Measurements from ENCODE around the gene KRTAP10-3.

The KRTAP10-3 gene

GRCh38 chr21:44527156-44527982 lies 31.2 kb downstream of the KRTAP10-3 start:
- no peak for DNase-seq

- no peak for DNase-seq
Measured at GRCh38 chr21:44526096-44526997, 32.2 kb downstream of the KRTAP10-3 start.

GRCh38 chr21:44525391-44526095 lies 33.1 kb downstream of the KRTAP10-3 start:
- DNase-seq = no peak

GRCh38 chr21:44524414-44525371 lies 33.9 kb downstream of the KRTAP10-3 start:
- DNase-seq = no peak

- no peak for DNase-seq
Measured at GRCh38 chr21:44523567-44524413, 34.8 kb downstream of the KRTAP10-3 start.

- DNase-seq = no peak
Measured at GRCh38 chr21:44522753-44523204, 35.8 kb downstream of the KRTAP10-3 start.

GRCh38 chr21:44521928-44522752 lies 36.5 kb downstream of the KRTAP10-3 start:
- DNase-seq = no peak

- no peak for DNase-seq
Measured at GRCh38 chr21:44521301-44521927, 37.2 kb downstream of the KRTAP10-3 start.

- DNase-seq = no peak
Measured at GRCh38 chr21:44520326-44521300, 38.0 kb downstream of the KRTAP10-3 start.

- no peak for DNase-seq
Measured at GRCh38 chr21:44519346-44520325, 39.0 kb downstream of the KRTAP10-3 start.

- no peak for DNase-seq
Measured at GRCh38 chr21:44518686-44519085, 39.9 kb downstream of the KRTAP10-3 start.

- no peak for DNase-seq
Measured at GRCh38 chr21:44517175-44517899, 41.3 kb downstream of the KRTAP10-3 start.

- no peak for DNase-seq
Measured at GRCh38 chr21:44516828-44517174, 41.8 kb downstream of the KRTAP10-3 start.

- DNase-seq = no peak
Measured at GRCh38 chr21:44516342-44516741, 42.3 kb downstream of the KRTAP10-3 start.

GRCh38 chr21:44515359-44516165 lies 43.0 kb downstream of the KRTAP10-3 start:
- no peak for DNase-seq
